Measurements from ENCODE around the gene UNC13A. TPM values are rescaled to one million over a fixed set of nuclear protein-coding genes. Genes with fewer than 3 reads are reported as not detected.

The UNC13A gene
- total RNA-seq, 3 donors from 2014 or later (not counting 1 experiment from before 2014, with no cell fraction given) = not detected

- ATAC-seq (no peak), DNase-seq (no peak)
- H3K4me3 Mint-ChIP-seq = no peak overlapping the region
- no peak overlapping the region for H3K27ac Mint-ChIP-seq
- Histone ChIP-seq H3K4me1 (ENCODE audit: control insufficient read depth, insufficient read depth, low read length) (no peaks in the 10 kb centered on the region), H3K36me3 (ENCODE audit: control insufficient read depth, insufficient read depth, low read length) (no peaks in the 10 kb centered on the region), H3K27me3 (ENCODE audit: control insufficient read depth, insufficient read depth, low read length) (no peaks in the 10 kb centered on the region), H3K4me3 (ENCODE audit: low read length) (no peak overlapping the region), H3K9me3 (ENCODE audit: control insufficient read depth, insufficient read depth, low read length) (peaks cover 13% of the 10 kb centered on the region), H3K27ac (ENCODE audit: low read length) (no peak overlapping the region)
- peaks cover 0 to 3% of the 10 kb centered on the region in 2 donors for H3K9me3 Mint-ChIP-seq
- WGBS (ENCODE audit: insufficient coverage) = 89% methylated on average over 2 of the region's 2 CpGs
- H3K36me3 Mint-ChIP-seq = no peaks in the 10 kb centered on the region
- peaks cover 5 to 18% of the 10 kb centered on the region in 2 donors for H3K27me3 Mint-ChIP-seq (ENCODE audit: low read depth in 2 of 2)
- intact Hi-C loops (cut with micrococcal nuclease) = no loop called here
- no peak for TF ChIP-seq CTCF (IDR thresholded peaks at IDR 0.05)
- no peaks in the 10 kb centered on the region for H3K4me1 Mint-ChIP-seq
These were observed 23.1 kb downstream of the UNC13A start for GRCh38 chr19:17665058-17665457.

DNA sequence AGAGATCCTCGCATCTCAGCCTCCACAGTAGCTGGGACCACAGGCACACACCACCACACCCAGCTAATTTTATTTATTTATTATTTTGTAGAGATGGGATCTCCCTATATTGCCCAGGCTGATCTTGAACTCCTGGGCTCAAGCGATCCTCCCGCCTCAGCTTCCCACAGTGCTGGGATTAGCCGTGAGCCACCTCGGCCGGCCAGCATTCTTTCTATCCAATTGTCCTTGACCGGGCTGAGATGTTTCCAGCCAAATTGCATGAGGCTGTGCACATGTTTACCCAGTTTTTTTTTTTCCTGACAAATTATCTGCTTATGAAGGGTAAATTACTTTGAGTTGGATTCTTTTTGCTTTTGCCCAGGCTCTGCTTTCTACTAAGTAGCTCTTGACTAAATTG lies 28.2 kb downstream of the UNC13A start:
- intact Hi-C loops (cut with micrococcal nuclease) = no loop called here
- Histone ChIP-seq H3K4me3 (ENCODE audit: low read length) (no peak overlapping the region), H3K4me1 (ENCODE audit: control insufficient read depth, insufficient read depth, low read length) (no peaks in the 10 kb centered on the region), H3K9me3 (ENCODE audit: control insufficient read depth, insufficient read depth, low read length) (peaks cover 7% of the 10 kb centered on the region), H3K27me3 (ENCODE audit: control insufficient read depth, insufficient read depth, low read length) (no peaks in the 10 kb centered on the region), H3K27ac (ENCODE audit: low read length) (no peak overlapping the region), H3K36me3 (ENCODE audit: control insufficient read depth, insufficient read depth, low read length) (no peaks in the 10 kb centered on the region)
- DNase-seq = no peak
- no peak for ATAC-seq
- Mint-ChIP-seq H3K9me3 (peaks cover 0 to 1% of the 10 kb centered on the region in 2 donors), H3K27ac (no peak overlapping the region), H3K4me1 (no peaks in the 10 kb centered on the region), H3K27me3 (ENCODE audit: low read depth in 2 of 2) (peaks cover 5 to 14% of the 10 kb centered on the region in 2 donors), H3K4me3 (no peak overlapping the region), H3K36me3 (no peaks in the 10 kb centered on the region)
- TF ChIP-seq CTCF (IDR thresholded peaks at IDR 0.05) = no peak
- 92% methylated on average over 6 of the region's 7 CpGs for WGBS (ENCODE audit: insufficient coverage)

GRCh38 chr19:17658666-17659065 lies 29.5 kb downstream of the UNC13A start:
- DNase-seq = no peak
- peaks cover 2 to 13% of the 10 kb centered on the region in 2 donors for H3K27me3 Mint-ChIP-seq (ENCODE audit: low read depth in 2 of 2)

More at GRCh38 chr19:17658666-17659065, 29.5 kb downstream of the UNC13A start:
- ATAC-seq = no peak
- H3K4me3 Mint-ChIP-seq = no peak overlapping the region
- WGBS (ENCODE audit: insufficient coverage) = 68% methylated on average over 3 of the region's 3 CpGs
- intact Hi-C loops (cut with micrococcal nuclease) = no loop called here
- no peaks in the 10 kb centered on the region for H3K4me1 Mint-ChIP-seq
- Histone ChIP-seq H3K4me1 (ENCODE audit: control insufficient read depth, insufficient read depth, low read length) (no peaks in the 10 kb centered on the region), H3K9me3 (ENCODE audit: control insufficient read depth, insufficient read depth, low read length) (no peaks in the 10 kb centered on the region), H3K4me3 (ENCODE audit: low read length) (no peak overlapping the region), H3K36me3 (ENCODE audit: control insufficient read depth, insufficient read depth, low read length) (no peaks in the 10 kb centered on the region), H3K27ac (ENCODE audit: low read length) (no peak overlapping the region), H3K27me3 (ENCODE audit: control insufficient read depth, insufficient read depth, low read length) (no peaks in the 10 kb centered on the region)
- no peak overlapping the region for H3K27ac Mint-ChIP-seq
- H3K36me3 Mint-ChIP-seq = no peaks in the 10 kb centered on the region
- H3K9me3 Mint-ChIP-seq = no peaks in the 10 kb centered on the region
- TF ChIP-seq CTCF (IDR thresholded peaks at IDR 0.05) = no peak

Measured in natural killer cell (primary cell).